ENCODE data around the gene TJP1.

The TJP1 gene

GRCh38 chr15:29651476-29652233 is 170.6 kb downstream of the TJP1 start:
- DNase-seq: no peak
